ENCODE results near the gene MAJIN. TPM values are rescaled to one million over a fixed set of nuclear protein-coding genes. Genes with fewer than 3 reads are reported as not detected.

MAJIN gene
- total and polyA plus RNA-seq, 12 donors, result not detected

GRCh38 chr11:64902102-64902900 is 69.6 kb downstream of the MAJIN start:
- no peak for TF ChIP-seq CTCF (IDR thresholded peaks at IDR 0.05)
- no peak for DNase-seq
- WGBS, 2 donors, result 91 to 93% methylated on average over 30 of the region's 30 CpGs
- no peak for ATAC-seq
- no peak overlapping the region for H3K27ac ChIP-seq
- no peaks in the 10 kb centered on the region for H3K27me3 ChIP-seq
- H3K36me3 ChIP-seq, result peaks cover 0 to 100% (median 73%) of the 10 kb centered on the region in 9 donors
- H3K4me1 ChIP-seq, result no peaks in the 10 kb centered on the region
- no peak overlapping the region for H3K4me3 ChIP-seq
- H3K9me3 ChIP-seq, result no peaks in the 10 kb centered on the region
- intact Hi-C loops (cut with DNase I), result no loop called here

- Histone ChIP-seq H3K4me3 (no peak overlapping the region), H3K27me3 (no peaks in the 10 kb centered on the region), H3K4me1 (no peaks in the 10 kb centered on the region), H3K27ac (no peak overlapping the region), H3K9me3 (no peaks in the 10 kb centered on the region), H3K36me3 (peaks cover 0 to 100% (median 58%) of the 10 kb centered on the region in 9 donors)
- intact Hi-C loops (cut with DNase I), result no loop called here
- WGBS, 2 donors, result 95 to 96% methylated on average over 17 of the region's 17 CpGs
- ATAC-seq (no peak), DNase-seq (no peak)
- TF ChIP-seq CTCF (IDR thresholded peaks at IDR 0.05), result no peak
Observed at GRCh38 chr11:64900774-64901173, 71.1 kb downstream of the MAJIN start.

- WGBS, 2 donors, result 86 to 94% methylated on average over 14 of the region's 14 CpGs
- H3K4me1 ChIP-seq, result no peaks in the 10 kb centered on the region
- H3K4me3 ChIP-seq, result no peak overlapping the region
- no peak for TF ChIP-seq CTCF (IDR thresholded peaks at IDR 0.05)
- H3K36me3 ChIP-seq, result peaks cover 0 to 100% (median 57%) of the 10 kb centered on the region in 9 donors
- H3K9me3 ChIP-seq, result no peaks in the 10 kb centered on the region
- ATAC-seq (no peak), DNase-seq (no peak)
- intact Hi-C loops (cut with DNase I), result no loop called here
- H3K27ac ChIP-seq, result no peak overlapping the region
- no peaks in the 10 kb centered on the region for H3K27me3 ChIP-seq
Observed at GRCh38 chr11:64900263-64900678, 71.6 kb downstream of the MAJIN start.

- Histone ChIP-seq H3K27ac (no peak overlapping the region), H3K4me1 (peaks cover 1 to 13% (median 9%) of the 10 kb centered on the region in 9 donors), H3K4me3 (no peak overlapping the region), H3K27me3 (no peaks in the 10 kb centered on the region), H3K36me3 (peaks cover 0 to 92% (median 48%) of the 10 kb centered on the region in 9 donors), H3K9me3 (no peaks in the 10 kb centered on the region)
- no peak for TF ChIP-seq CTCF (IDR thresholded peaks at IDR 0.05)
- 96 to 97% methylated on average over 19 of the region's 19 CpGs for WGBS, 2 donors
- DNase-seq (no peak), ATAC-seq (no peak)
- intact Hi-C loops (cut with DNase I), result loop anchor here in 2 of 10 donors (10.0 kb wide), 1 partner anchor 114 kb away; no protein-coding TSS in a partner anchor
Observed at GRCh38 chr11:64898541-64898940, 73.4 kb downstream of the MAJIN start.

All from heart right ventricle (tissue), 16 donors.